Activated CD4-positive, alpha-beta memory T cell treated with anti-CD3 and anti-CD28 coated beads for 36 hours (primary cell): Measurements from ENCODE around the gene INSRR. TPM values are rescaled to one million over a fixed set of nuclear protein-coding genes. Genes with fewer than 3 reads are reported as not detected.

ENCODE experiments used
- total RNA-seq, 2 experiments: library from RNA; stranded (reverse); gene quantifications; one replicate each; pipeline ENCODE4 v1.2.3, GENCODE V29; 2021

The INSRR gene
- total RNA-seq, 2 experiments from 2014 or later, result 0.05 to 0.14 TPM

Other genes starting within 250 kb of the INSRR start
- gene HAPLN2, start 239.7 kb downstream of the INSRR start, total RNA-seq, result under 1 TPM; 0.21 to 0.34 TPM
- not detected for gene BCAN, start 217.0 kb downstream of the INSRR start, total RNA-seq
- gene NES, start 181.7 kb downstream of the INSRR start, total RNA-seq, result under 1 TPM in 1 of 2 experiments, not detected in 1; 0.07 TPM
- 1 to 10 TPM; 1.1 to 2.3 TPM for gene CRABP2, start 153.5 kb downstream of the INSRR start, total RNA-seq
- 10 to 100 TPM; 43.0 to 46.3 TPM for gene METTL25B, start 130.6 kb downstream of the INSRR start, total RNA-seq
- 10 to 100 TPM; 35.6 to 36.8 TPM for gene ISG20L2, start 130.4 kb downstream of the INSRR start, total RNA-seq
- gene MRPL24, start 118.0 kb downstream of the INSRR start, total RNA-seq, result 100 to 1,000 TPM; 105 to 106 TPM
- gene HDGF, start 107.4 kb downstream of the INSRR start, total RNA-seq, result 100 to 1,000 TPM; 357 to 365 TPM
- gene PRCC, start 91.6 kb downstream of the INSRR start, total RNA-seq, result 10 to 100 TPM; 58.6 to 67.2 TPM
- gene SH2D2A, start 42.3 kb downstream of the INSRR start, total RNA-seq, result 100 to 1,000 TPM; 280 to 294 TPM
- 1 to 10 TPM; 6.4 to 6.7 TPM for gene NTRK1, start 1.7 kb upstream of the INSRR start, total RNA-seq
- not detected for gene PEAR1, start 34.6 kb upstream of the INSRR start, total RNA-seq
- gene LRRC71, start 61.5 kb upstream of the INSRR start, total RNA-seq, result not detected
- 1 to 10 TPM; 1.3 to 1.8 TPM for gene ARHGEF11, start 186.6 kb upstream of the INSRR start, total RNA-seq
- gene ETV3L, start 240.7 kb upstream of the INSRR start, total RNA-seq, result not detected